SK-N-SH treated with all-trans-retinoic acid at 6 μM for 48 hours (cell line): ENCODE data around the gene CDH4.

Experiments
- ATAC-seq: fragments of 200-7000 bp; cut with Tn5 transposase; 3 replicates; pipeline ENCODE4 v1.9.1; 2020; ENCODE audit warnings: mild to moderate bottlenecking, moderate library complexity
- ARNTL ChIP-seq: fragments of 450-650 bp; formaldehyde crosslinking; IDR thresholded peaks from 2 replicates; pipeline ENCODE4 v1.5.0; 2020; ENCODE audit warnings: low read depth, mild to moderate bottlenecking, moderate library complexity, borderline replicate concordance
- BACH2 ChIP-seq: fragments of 250-450 bp; sonication (Bioruptor Pico); IDR thresholded peaks from 2 replicates; pipeline ENCODE4 v1.9.0; 2021; ENCODE audit warnings: mild to moderate bottlenecking, borderline replicate concordance
- CREB5 ChIP-seq: fragments of 250-450 bp; sonication (Bioruptor Pico); IDR thresholded peaks from 2 replicates; pipeline ENCODE4 v1.5.1; 2020; ENCODE audit warnings: low read depth, mild to moderate bottlenecking, moderate library complexity
- CSDC2 ChIP-seq: fragments of 250-450 bp; sonication (Bioruptor Pico); IDR thresholded peaks from 2 replicates; pipeline ENCODE4 v1.5.0; 2020; ENCODE audit warnings: mild to moderate bottlenecking, moderate library complexity
- CSRNP3 ChIP-seq: fragments of 250-450 bp; sonication (Bioruptor Pico); IDR thresholded peaks from 2 replicates; pipeline ENCODE4 v1.5.1; 2021; ENCODE audit warnings: mild to moderate bottlenecking, moderate library complexity
- ESRRG ChIP-seq: fragments of 250-450 bp; sonication (Bioruptor Pico); IDR thresholded peaks from 2 replicates; pipeline ENCODE4 v1.6.1; 2021; ENCODE audit warnings: mild to moderate bottlenecking
- GLIS3 ChIP-seq: fragments of 250-450 bp; sonication (Bioruptor Pico); IDR thresholded peaks from 2 replicates; pipeline ENCODE4 v1.5.0; 2020; ENCODE audit warnings: mild to moderate bottlenecking, moderate library complexity
- ISL1 ChIP-seq: fragments of 250-450 bp; sonication (Bioruptor Pico); IDR thresholded peaks from 2 replicates; pipeline ENCODE4 v2.1.2; 2022; ENCODE audit warnings: mild to moderate bottlenecking, moderate library complexity
- OSR1 ChIP-seq: fragments of 250-450 bp; sonication (Bioruptor Pico); IDR thresholded peaks from 2 replicates; pipeline ENCODE4 v1.8.0; 2022; ENCODE audit warnings: moderate library complexity, mild to moderate bottlenecking, inconsistent platforms
- PATZ1 ChIP-seq: fragments of 250-450 bp; sonication (Bioruptor Pico); IDR thresholded peaks from 2 replicates; pipeline ENCODE4 v1.8.0; 2020; ENCODE audit warnings: mild to moderate bottlenecking, moderate library complexity, borderline replicate concordance
- POU6F1 ChIP-seq: fragments of 250-450 bp; sonication (Bioruptor Pico); IDR thresholded peaks from 2 replicates; pipeline ENCODE4 v1.8.0; 2021; ENCODE audit warnings: low read depth, mild to moderate bottlenecking, moderate library complexity, borderline replicate concordance
- PPARA ChIP-seq: fragments of 250-450 bp; sonication (Bioruptor Pico); IDR thresholded peaks from 2 replicates; pipeline ENCODE4 v1.5.0; 2020; ENCODE audit warnings: mild to moderate bottlenecking, borderline replicate concordance
- RARB ChIP-seq: fragments of 250-450 bp; sonication (Bioruptor Pico); IDR thresholded peaks from 2 replicates; pipeline ENCODE4 v1.8.0; 2021; ENCODE audit warnings: mild to moderate bottlenecking, moderate library complexity
- SNAI2 ChIP-seq: fragments of 250-450 bp; sonication (Bioruptor Pico); IDR thresholded peaks from 2 replicates; pipeline ENCODE4 v1.5.0; 2020; ENCODE audit warnings: mild to moderate bottlenecking, moderate library complexity
- TCF4 ChIP-seq: fragments of 250-450 bp; sonication (Bioruptor Pico); IDR thresholded peaks from 2 replicates; pipeline ENCODE4 v1.8.0; 2021; ENCODE audit warnings: mild to moderate bottlenecking, moderate library complexity, borderline replicate concordance
- TOX ChIP-seq: fragments of 250-450 bp; sonication (Bioruptor Pico); IDR thresholded peaks from 2 replicates; pipeline ENCODE4 v1.8.0; 2021; ENCODE audit warnings: mild to moderate bottlenecking, moderate library complexity, borderline replicate concordance
- TSHZ2 ChIP-seq: fragments of 250-450 bp; sonication (Bioruptor Pico); IDR thresholded peaks from 2 replicates; pipeline ENCODE4 v1.5.0; 2020; ENCODE audit warnings: mild to moderate bottlenecking, moderate library complexity
- ZC3H10 ChIP-seq: fragments of 250-450 bp; sonication (Bioruptor Pico); IDR thresholded peaks from 2 replicates; pipeline ENCODE4 v1.5.1; 2021; ENCODE audit warnings: mild to moderate bottlenecking, moderate library complexity
- ZFP3 ChIP-seq: fragments of 250-450 bp; sonication (Bioruptor Pico); IDR thresholded peaks from 2 replicates; pipeline ENCODE4 v1.5.0; 2020; ENCODE audit warnings: mild to moderate bottlenecking, moderate library complexity
- ZFP30 ChIP-seq: fragments of 450-650 bp; formaldehyde crosslinking; IDR thresholded peaks from 2 replicates; pipeline ENCODE4 v1.5.0; 2022; ENCODE audit warnings: mild to moderate bottlenecking, moderate library complexity
- ZNF565 ChIP-seq: fragments of 450-650 bp; formaldehyde crosslinking; conservative IDR thresholded peaks from 2 replicates; pipeline ENCODE4 v1.5.0; 2020; ENCODE audit warnings: low read depth, mild to moderate bottlenecking, moderate library complexity
- ZNF70 ChIP-seq: fragments of 450-650 bp; formaldehyde crosslinking; IDR thresholded peaks from 2 replicates; pipeline ENCODE4 v1.5.0; 2020; ENCODE audit warnings: mild to moderate bottlenecking, moderate library complexity
- ZNF8 ChIP-seq: fragments of 450-650 bp; formaldehyde crosslinking; IDR thresholded peaks from 2 replicates; pipeline ENCODE4 v1.5.0; 2020; ENCODE audit warnings: mild to moderate bottlenecking, moderate library complexity

Gene CDH4

GRCh38 chr20:61514396-61514795, 262.3 kb downstream of the CDH4 start:
- ATAC-seq = no peak
- TF ChIP-seq CREB5 = no peak
- no peak for TF ChIP-seq GLIS3
- no peak for TF ChIP-seq TCF4 (CRISPR knock-in tag)
- no peak for TF ChIP-seq ISL1 (CRISPR knock-in tag)
- TF ChIP-seq OSR1 (CRISPR knock-in tag) = no peak
- no peak for TF ChIP-seq TOX (CRISPR knock-in tag)
- TF ChIP-seq CSDC2 (CRISPR knock-in tag) = no peak
- no peak for TF ChIP-seq ZNF8 (CRISPR knock-in tag)
- TF ChIP-seq ARNTL = no peak
- TF ChIP-seq BACH2 (CRISPR knock-in tag) = no peak
- no peak for TF ChIP-seq ZNF70 (CRISPR knock-in tag)
- no peak for TF ChIP-seq SNAI2 (CRISPR knock-in tag)
- TF ChIP-seq PATZ1 (CRISPR knock-in tag) = no peak
- no peak for TF ChIP-seq ZNF565 (CRISPR knock-in tag)
- TF ChIP-seq ZC3H10 (CRISPR knock-in tag) = no peak
- TF ChIP-seq ZFP3 (CRISPR knock-in tag) = no peak

GRCh38 chr20:61514805-61515505, 262.9 kb downstream of the CDH4 start:
- no peak for ATAC-seq
- TF ChIP-seq ZNF8 (CRISPR knock-in tag) (no peak), ZFP3 (CRISPR knock-in tag) (no peak), ZC3H10 (CRISPR knock-in tag) (no peak), POU6F1 (no peak), ISL1 (CRISPR knock-in tag) (no peak), OSR1 (CRISPR knock-in tag) (no peak), CSDC2 (CRISPR knock-in tag) (no peak), SNAI2 (CRISPR knock-in tag) (no peak), BACH2 (CRISPR knock-in tag) (no peak), ESRRG (no peak), ZNF565 (CRISPR knock-in tag) (no peak), TSHZ2 (CRISPR knock-in tag) (no peak)

GRCh38 chr20:61515922-61516321, 263.9 kb downstream of the CDH4 start:
- ATAC-seq = no peak

More at GRCh38 chr20:61515922-61516321, 263.9 kb downstream of the CDH4 start:
- TF ChIP-seq BACH2 (CRISPR knock-in tag) (no peak), ZC3H10 (CRISPR knock-in tag) (no peak), ZFP3 (CRISPR knock-in tag) (no peak), GLIS3 (no peak), ZFP30 (CRISPR knock-in tag) (no peak), OSR1 (CRISPR knock-in tag) (no peak), PPARA (CRISPR knock-in tag) (no peak), TSHZ2 (CRISPR knock-in tag) (no peak), ZNF565 (CRISPR knock-in tag) (no peak), CREB5 (no peak), ZNF8 (CRISPR knock-in tag) (no peak), ARNTL (no peak), RARB (CRISPR knock-in tag) (no peak), TCF4 (CRISPR knock-in tag) (no peak), ISL1 (CRISPR knock-in tag) (no peak), CSDC2 (CRISPR knock-in tag) (no peak), ZNF70 (CRISPR knock-in tag) (no peak), CSRNP3 (CRISPR knock-in tag) (no peak)
